ENCODE results near the gene EPS8L3.
"Not testable (repeated sequence)": the region's sequence is repeated elsewhere in the genome, so short reads cannot be mapped to it uniquely, and the experiment has no call there.

The EPS8L3 gene

GRCh38 chr1:109762821-109763645 lies 690 bp downstream of the EPS8L3 start:
- DNase-seq, result no peak

- no peak for DNase-seq
Measured at GRCh38 chr1:109762039-109762585, 1.6 kb downstream of the EPS8L3 start.

- DNase-seq, result no peak
Measured at GRCh38 chr1:109761227-109762038, 2.3 kb downstream of the EPS8L3 start.

GRCh38 chr1:109760581-109761226 lies 3.0 kb downstream of the EPS8L3 start:
- no peak for DNase-seq

GRCh38 chr1:109759513-109760334 lies 4.0 kb downstream of the EPS8L3 start:
- DNase-seq, result no peak

- no peak for DNase-seq
Measured at GRCh38 chr1:109757936-109758786, 5.6 kb downstream of the EPS8L3 start.

- no peak for DNase-seq
Measured at GRCh38 chr1:109756848-109757521, 6.7 kb downstream of the EPS8L3 start.

- not testable (repeated sequence) for DNase-seq
Measured at GRCh38 chr1:109756325-109756724, 7.4 kb downstream of the EPS8L3 start.

- no peak for DNase-seq
Measured at GRCh38 chr1:109754738-109755137, 9.0 kb downstream of the EPS8L3 start.

GRCh38 chr1:109751531-109752260 lies 12.0 kb downstream of the EPS8L3 start:
- DNase-seq, result no peak

- DNase-seq, result no peak
Measured at GRCh38 chr1:109750920-109751319, 12.8 kb downstream of the EPS8L3 start.

GRCh38 chr1:109750241-109750882 lies 13.4 kb downstream of the EPS8L3 start:
- DNase-seq, result no peak

GRCh38 chr1:109749221-109749620 lies 14.5 kb downstream of the EPS8L3 start:
- DNase-seq, result no peak

GRCh38 chr1:109748311-109748710 lies 15.4 kb downstream of the EPS8L3 start:
- DNase-seq, result not testable (repeated sequence)

GRCh38 chr1:109740615-109741373 lies 22.9 kb downstream of the EPS8L3 start, which contains the start of gene GSTM3:
GSTM3 (minus strand) TSS chr1:109741038; CDS start chr1:109740287, 751 bp downstream.
- no peak for DNase-seq

- peak; percentile 34 for DNase-seq
Measured at GRCh38 chr1:109739738-109740614, 23.7 kb downstream of the EPS8L3 start.

GRCh38 chr1:109733236-109733870 lies 30.4 kb downstream of the EPS8L3 start:
- DNase-seq, result no peak
